Muscle of back (tissue), 11 donors: ENCODE data around the gene SNN. TPM values are rescaled to one million over a fixed set of nuclear protein-coding genes. Genes with fewer than 3 reads are reported as not detected.

ENCODE experiments used
- DNase-seq, 3 donors: peaks; one replicate each; pipeline versions ENCODE4 v3.0.0 to v3.0.0-alpha.2; 2013
- polyA plus RNA-seq, 10 donors: library from polyadenylated mRNA; unstranded; fragments of 120-200 nt; gene quantifications; one replicate each; pipeline ENCODE4 v1.2.1, GENCODE V29; 2013; ENCODE audit not compliant: insufficient read length in 10 of 10

Gene SNN
- polyA plus RNA-seq, 10 donors = 19.6 to 30.6 (median 25.5) TPM

GRCh38 chr16:11633113-11633512, 35.1 kb upstream of the SNN start:
- DNase-seq = no peak

GRCh38 chr16:11634312-11634711, 33.9 kb upstream of the SNN start:
- DNase-seq = no peak

GRCh38 chr16:11635113-11635652, 33.1 kb upstream of the SNN start:
- no peak for DNase-seq

- no peak for DNase-seq
These were observed 32.5 kb upstream of the SNN start for GRCh38 chr16:11635679-11636171.

GRCh38 chr16:11636172-11636721, 32.0 kb upstream of the SNN start:
- DNase-seq = no peak

- no peak for DNase-seq
These were observed 30.9 kb upstream of the SNN start for GRCh38 chr16:11637320-11637719.

GRCh38 chr16:11638140-11638539, 30.1 kb upstream of the SNN start:
- DNase-seq = no peak

- DNase-seq = no peak
These were observed 29.2 kb upstream of the SNN start for GRCh38 chr16:11639008-11639562.

- peak; percentile 79 to 93 (median 90) for DNase-seq
These were observed 28.0 kb upstream of the SNN start for GRCh38 chr16:11639925-11640899.

- peak; percentile 41 to 76 (median 62) for DNase-seq
These were observed 27.1 kb upstream of the SNN start for GRCh38 chr16:11640987-11641817.

- DNase-seq = no peak
These were observed 25.5 kb upstream of the SNN start for GRCh38 chr16:11642765-11643116.

- no peak for DNase-seq
These were observed 19.0 kb upstream of the SNN start for GRCh38 chr16:11649276-11649675.

- no peak for DNase-seq
These were observed 17.3 kb upstream of the SNN start for GRCh38 chr16:11650641-11651591.

- DNase-seq = no peak
These were observed 16.5 kb upstream of the SNN start for GRCh38 chr16:11651796-11652195.

GRCh38 chr16:11655655-11656054, 12.6 kb upstream of the SNN start:
- DNase-seq = no peak

GRCh38 chr16:11657556-11657955, 10.7 kb upstream of the SNN start:
- DNase-seq = no peak

- no peak for DNase-seq
These were observed 9.2 kb upstream of the SNN start for GRCh38 chr16:11658896-11659708.

- DNase-seq = no peak
These were observed 7.7 kb upstream of the SNN start for GRCh38 chr16:11660565-11660964.

GRCh38 chr16:11662582-11662981, 5.7 kb upstream of the SNN start:
- DNase-seq = no peak

- no peak for DNase-seq
These were observed 3.2 kb upstream of the SNN start for GRCh38 chr16:11665071-11665491.
